HG03442 (cell line): ENCODE measurements around the gene TCP11.

ENCODE experiments used
- ATAC-seq: cut with Tn5 transposase; IDR thresholded peaks from one replicate; pipeline ENCODE4 v1.9.1; 2021; ENCODE audit warnings: mild to moderate bottlenecking, moderate library complexity; ENCODE audit not compliant: unreplicated experiment

TCP11 gene

DNA sequence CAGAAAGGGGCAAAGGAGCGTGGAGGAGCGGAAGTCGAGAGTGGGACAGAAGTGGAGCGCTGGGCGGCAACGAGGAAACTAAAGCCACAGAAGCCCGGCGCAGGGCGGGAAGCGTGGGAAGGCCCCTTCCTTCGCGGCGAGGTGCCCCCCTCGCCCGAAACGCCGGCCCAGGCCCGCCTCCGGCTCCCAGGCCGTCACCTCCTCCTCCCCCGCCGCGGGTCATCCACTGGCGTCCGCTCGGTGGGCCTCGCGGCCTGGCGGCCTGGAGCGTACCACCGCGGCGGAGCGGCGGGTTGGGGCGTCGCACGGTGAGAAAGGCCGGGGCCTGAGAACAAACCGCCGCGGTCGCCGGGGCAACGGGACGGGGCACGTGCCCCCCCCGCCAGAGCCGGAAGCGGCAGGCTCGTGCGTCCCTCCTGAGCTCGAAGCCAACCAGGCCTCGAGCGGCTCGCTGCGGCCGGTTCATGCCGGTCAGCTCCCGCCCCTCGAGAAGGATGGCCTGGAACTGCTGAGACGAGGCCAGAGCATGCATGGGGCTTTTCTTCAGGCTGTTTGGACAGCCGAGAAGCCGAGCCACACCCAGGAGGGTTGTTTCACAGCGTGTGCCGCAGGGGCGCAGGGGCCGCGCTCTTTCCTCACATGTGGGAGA, at the start of gene TCP11:
TSS of gene TCP11 (minus strand) at position 333 of the 649 bp plus-strand sequence. CDS start 469 bp downstream, outside the sequence.
- ATAC-seq = no peak

DNA sequence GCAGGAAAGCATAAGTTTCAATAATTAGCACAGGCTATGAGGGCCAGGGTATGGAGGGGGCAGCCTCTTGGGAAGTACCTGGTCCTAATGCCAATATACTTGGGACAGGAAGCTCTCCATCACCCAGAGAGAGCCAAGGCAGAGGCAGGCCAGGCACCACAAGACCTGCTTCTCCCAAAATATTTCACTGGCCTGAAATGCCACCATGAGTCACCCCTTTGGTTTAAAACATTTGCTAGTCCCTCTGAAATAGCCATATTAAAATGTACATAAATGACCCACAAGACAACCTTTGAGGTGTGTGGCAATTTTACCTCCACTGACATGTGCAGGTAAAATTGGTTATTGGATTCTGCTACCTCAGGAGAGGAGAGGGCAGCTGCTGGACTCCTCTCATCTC, 49.2 kb upstream of the TCP11 start:
- no peak for ATAC-seq

DNA sequence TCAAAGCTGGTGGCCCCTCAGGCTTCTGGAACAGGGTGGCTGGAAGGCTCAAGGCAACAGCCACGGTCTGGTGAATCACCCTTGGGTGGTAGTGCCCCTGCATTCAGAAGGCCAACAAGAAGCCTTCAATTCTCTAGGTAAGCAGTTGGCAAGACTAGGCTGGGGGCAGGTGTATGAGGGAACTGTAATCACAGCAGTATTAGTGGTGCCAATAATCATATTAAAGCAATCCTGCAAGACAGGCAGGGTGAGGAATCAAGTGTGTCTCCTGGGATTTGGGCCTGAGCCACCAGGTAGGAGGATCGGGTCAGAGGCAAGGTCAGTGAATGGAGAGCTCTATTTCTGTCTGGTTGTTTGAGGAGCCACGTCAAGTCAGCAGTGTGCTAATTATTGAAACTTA, 47.7 kb upstream of the TCP11 start:
- no peak for ATAC-seq

DNA sequence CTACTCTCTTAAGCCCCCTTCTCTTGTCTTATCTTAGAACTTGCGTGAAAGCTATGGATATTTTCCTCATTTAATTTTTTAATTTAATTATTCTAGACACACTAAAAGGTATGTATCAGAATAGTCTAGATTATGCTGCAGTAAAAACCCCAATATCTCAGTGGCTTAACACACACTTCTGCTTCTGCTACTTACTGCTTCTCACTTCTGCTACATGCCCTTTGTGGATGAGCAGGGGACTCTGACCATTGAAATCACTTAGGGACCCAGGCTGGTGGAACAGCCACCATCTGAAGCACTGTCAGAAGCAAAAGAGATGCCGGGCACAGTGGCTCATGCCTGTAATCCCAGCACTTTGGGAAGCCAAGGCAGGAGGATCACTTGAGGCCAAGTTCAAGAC, 45.4 kb upstream of the TCP11 start:
- ATAC-seq = no peak

DNA sequence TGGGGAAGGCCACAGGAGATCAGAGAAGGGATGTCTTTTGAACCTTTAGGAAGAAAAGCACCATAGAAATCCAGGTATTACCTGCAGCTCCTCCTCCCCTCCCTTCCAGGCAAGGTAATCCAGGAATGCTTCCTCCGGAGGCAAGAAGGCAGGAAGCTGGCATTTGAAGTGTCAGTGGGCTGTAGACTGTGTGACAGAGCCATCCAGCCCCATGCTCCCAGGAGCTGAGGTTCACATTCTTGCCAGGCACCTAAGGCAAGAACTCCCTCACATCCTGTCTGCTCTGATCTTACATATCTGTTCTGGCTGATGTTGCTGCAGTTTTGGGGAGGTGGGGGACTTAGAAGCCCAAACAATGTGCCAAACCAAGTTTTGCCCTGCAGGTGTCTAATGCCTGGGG, 44.8 kb upstream of the TCP11 start:
- no peak for ATAC-seq

DNA sequence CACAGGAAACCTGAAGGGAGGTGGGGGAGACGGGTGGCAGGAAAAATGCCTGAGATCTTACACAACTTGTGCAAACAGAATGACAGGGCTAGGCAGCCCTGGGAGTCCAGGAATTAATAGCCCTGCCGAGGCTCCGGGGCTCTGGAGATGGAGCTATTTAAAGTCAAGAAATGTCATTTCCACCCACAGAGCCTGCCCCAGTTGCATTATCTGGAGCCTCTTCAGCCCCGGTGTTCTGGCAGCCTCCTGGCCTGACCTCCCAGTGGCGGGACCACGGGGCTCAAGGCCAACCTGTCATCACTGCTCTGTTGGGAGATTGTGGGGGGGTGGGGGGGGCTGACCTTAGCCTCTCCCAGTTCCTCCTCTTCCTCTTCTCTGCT, 44.2 kb upstream of the TCP11 start:
- no peak for ATAC-seq

DNA sequence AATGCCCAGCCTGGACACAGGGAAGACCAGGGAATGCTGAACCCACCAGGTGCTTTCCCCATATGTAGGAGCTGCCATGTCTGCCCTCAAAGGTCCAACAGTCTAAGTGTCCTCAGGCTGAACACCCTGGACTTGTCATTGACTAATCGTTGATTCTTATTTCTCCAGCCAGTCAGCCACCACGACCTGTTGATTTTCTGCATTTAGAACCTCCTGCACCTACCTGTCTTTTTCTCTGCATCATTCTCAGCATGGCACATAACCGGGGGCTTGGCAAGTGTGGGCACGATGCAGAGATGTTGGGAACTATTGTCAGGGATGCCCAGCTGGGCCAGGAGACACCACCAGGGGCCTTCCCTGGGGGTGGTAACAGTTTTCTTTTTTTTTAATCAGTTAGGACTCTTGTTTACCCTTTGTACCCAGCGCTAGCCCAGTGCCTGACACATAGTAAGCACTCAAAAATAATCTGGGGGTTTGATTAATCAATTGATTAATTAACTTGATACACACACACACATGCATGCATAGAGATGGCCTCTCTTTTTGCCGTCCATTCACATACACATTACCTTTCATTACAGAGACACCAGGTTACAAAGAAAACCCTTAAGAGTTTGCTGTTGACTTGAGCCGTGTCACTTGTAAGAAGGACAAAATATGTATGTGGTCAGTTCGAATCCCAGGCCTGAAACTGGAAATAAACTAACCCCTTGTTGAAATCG, 43.6 kb upstream of the TCP11 start:
- ATAC-seq = no peak

DNA sequence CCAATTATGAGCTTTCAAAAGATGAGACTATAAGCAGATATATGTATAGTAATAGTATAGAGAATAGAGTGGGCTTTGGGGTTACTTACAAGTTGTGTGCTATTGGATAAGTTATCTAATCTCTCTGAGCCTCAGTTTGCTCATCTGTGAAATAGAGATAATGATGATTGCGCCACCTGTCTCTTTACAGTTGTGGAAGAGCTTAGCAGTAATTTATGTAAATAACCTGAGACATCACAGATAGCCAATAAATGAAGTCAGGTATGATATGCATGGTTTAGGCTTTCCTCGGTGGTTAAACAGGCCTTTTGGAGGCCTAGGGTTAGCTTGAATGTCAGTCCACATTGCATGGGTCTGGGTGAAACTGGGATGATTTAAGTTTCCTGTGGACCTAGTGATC, 42.8 kb upstream of the TCP11 start:
- no peak for ATAC-seq

DNA sequence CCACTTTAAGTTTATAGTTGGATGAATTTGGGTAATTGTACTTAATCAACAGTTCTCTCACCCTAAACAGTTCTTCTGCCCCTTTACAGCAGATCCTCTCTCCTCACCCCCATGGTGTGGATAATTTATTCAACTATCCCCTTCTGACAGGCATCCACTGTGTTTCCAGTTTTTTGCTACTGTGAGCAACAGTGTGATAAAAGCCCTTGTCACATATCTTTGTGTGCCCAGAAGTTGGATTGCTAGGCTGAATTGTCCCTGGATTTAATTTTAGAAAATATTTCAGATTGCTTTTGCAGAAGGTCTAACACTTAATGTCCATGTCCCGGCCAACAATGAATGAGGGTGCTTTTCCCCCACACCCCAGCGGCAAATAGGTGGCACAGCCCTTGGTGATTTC, 42.1 kb upstream of the TCP11 start:
- ATAC-seq = no peak

DNA sequence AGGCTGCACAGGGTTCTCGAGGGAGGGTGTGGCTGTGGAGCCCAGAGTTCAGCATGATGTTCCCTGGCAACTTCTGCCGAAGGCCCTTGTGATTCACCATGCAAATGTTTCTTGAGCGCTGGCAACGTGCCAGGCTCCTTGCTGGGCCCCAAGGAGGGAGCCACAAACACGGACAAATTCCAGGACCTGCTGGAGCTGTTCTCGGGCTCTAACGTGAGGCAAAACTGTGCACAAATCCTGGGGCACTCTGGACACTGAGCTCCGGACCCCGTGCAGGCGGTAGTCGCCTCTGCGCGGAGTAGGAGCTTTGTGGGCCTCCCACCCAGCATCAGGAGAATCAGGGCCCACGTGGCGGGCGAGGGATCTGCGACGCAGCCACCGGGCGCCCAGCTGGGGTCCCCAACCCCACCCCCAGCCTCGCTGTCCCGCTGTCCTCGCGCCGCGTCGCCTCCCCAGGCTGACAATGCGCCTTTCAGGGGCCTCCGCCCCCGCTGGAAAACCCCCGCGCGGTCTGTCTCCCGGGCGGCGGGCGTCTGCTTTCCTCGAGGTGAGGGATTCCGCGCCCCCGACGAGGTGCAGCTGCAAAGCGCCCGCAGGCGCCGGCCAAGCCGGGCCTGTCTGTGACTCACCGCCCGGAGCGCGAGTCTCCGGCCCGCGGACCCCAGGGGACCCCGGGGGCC, 40.9 kb upstream of the TCP11 start:
- no peak for ATAC-seq

DNA sequence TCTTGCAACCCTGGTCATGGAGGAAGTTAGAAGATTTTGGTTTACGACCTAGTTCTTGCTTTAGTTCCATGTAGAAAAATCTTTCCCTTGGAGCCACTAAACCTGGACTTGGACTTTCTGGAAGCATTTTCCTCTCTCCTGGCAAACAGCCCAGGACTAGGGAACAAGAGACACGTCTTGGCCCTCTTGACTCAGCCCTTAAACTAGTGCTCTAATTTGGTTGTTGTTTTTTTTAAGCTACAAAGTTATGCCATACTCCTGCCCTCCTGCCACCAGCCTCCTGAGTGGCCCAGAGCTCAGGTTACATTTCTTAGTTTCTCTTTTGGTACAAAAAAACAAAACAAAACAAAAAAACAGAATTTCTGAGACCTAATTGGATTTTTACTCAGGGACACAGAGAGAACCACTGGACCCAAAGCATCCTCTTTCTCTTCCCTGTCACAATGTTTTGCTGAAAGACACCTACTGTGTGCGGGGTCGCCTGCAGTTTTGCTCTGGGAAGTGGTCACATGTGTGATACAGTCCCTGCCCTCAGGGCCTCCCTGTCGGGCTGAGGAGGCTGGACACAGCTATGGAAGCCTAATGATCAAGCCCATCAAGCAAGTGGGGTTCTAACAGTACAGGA, 40.3 kb upstream of the TCP11 start:
- ATAC-seq = no peak

DNA sequence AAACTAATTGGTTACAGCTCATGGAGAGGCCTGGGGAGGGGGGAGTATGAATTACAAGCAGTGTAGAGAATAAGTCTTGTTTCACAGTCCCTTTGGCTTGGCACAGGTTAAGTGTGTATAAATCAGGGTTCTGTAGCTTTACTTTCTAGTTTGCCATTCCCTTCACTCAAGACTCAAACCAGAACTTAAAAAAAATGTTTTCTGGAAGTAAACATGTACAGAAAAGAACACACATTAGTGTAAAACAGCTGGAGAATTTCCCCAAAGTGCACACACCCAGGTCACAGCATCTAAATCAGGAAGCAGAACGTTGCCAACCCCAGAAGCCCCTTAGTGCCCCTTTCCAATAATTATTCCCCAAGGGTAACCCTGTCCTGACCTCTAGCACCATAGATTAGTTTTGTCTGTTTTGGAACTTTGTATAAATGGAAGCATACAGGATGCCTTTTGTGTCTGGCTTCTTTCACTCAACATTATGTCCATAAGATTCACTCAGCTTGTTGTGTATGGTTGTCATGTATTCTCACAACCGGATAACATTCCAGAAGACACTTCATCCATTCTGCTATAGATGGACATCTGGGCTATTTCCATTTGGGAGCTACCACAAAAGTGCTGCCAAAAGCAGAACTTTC, 38.9 kb upstream of the TCP11 start:
- ATAC-seq = no peak

DNA sequence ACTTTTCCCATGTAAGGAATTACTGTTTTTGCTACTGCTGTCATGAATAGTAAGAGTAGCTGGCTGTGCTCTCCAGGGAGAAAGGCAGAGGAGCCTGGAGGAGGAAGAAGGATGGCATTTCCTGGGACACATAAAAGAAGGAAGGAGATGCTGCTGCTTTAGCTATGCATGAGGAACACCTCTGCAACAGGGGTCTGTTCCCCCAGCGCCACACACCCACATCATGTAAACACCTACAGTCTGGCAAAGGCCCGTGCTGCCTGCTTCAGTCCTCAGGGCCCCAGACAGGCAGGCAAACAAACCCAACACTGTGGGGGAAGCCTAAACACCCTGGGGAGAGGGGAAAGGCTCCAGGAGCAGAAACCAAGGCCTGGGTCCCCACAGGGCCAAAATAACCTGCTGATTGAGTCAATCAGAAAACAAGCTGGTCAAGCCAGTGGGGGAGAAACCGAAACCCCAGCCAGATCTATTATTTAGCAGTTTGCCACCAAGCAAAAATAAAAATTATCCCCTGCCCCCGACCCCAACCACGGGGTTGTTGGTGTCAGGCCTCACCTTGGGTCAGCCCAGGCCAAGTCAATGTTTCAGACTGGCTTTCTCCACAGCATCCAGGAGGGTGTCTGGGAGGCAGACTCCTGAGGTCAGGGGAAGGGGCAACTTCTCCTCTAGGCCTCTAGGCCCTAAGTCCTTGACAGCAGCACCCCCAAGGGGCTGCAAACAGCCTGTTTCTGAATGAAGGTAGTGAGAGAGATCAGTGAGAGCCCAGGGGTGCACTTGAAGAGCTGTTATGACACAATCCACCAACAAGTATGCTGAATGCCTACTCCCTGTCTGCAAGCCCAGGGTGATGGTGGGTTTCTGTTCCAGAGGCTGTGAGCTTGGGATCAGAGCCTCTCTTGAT, 38.0 kb upstream of the TCP11 start:
- ATAC-seq = no peak

DNA sequence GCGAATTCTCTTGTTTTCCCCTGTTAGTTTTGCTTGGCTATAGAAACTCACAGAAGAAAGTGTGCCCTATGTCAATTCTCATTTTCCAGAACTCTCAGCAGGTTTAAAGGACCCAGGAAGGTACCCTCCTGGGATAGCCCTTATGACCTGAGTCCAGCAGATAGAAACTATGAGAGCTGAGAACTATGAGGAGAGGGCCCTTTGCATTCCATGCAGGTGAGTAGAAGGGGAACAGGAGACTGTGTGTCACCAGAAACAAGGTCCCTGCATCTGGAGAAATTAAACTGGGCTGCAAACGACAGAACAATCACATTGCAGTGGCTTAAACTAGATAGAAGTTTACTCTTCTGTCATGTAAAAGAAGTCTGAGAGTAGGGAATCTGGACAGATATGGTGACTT, 36.9 kb upstream of the TCP11 start:
- ATAC-seq = no peak

DNA sequence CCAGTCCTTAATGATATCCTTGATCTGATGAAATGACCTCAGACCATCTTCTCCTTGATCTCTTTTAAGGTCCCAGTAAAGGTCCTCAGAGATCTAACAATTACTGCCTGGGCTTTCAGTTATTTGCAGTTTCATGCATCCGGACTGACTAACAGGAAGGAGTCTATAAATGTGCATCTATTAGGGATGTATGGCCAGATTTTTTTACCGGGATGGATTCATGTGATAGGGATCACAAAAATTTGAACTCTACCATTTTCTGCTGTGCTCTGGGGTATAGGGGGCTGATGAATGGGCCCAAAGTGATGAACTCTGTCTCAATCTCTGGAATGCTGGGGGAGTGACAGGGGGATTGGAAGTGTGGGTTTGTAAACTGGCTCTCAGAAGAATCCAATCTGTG, 36.5 kb upstream of the TCP11 start:
- no peak for ATAC-seq

DNA sequence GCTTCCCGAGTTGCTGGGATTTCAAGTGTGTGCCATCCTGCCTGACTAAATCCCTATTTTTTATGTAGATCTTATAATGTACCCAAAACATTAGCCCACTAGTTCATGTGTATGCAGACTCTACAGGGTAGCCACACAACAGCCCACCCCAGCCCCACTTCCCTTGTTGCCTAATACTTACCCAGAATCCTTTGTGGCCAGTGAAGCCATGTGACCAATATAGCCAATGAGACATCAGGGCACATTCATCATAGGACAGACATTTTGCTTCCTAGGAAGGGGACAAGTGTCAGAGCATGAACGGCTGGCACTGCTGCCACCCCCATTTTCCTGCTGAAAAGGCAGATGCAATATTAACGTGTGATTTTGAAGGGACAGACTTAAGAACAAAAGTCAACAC, 36.0 kb upstream of the TCP11 start:
- no peak for ATAC-seq

DNA sequence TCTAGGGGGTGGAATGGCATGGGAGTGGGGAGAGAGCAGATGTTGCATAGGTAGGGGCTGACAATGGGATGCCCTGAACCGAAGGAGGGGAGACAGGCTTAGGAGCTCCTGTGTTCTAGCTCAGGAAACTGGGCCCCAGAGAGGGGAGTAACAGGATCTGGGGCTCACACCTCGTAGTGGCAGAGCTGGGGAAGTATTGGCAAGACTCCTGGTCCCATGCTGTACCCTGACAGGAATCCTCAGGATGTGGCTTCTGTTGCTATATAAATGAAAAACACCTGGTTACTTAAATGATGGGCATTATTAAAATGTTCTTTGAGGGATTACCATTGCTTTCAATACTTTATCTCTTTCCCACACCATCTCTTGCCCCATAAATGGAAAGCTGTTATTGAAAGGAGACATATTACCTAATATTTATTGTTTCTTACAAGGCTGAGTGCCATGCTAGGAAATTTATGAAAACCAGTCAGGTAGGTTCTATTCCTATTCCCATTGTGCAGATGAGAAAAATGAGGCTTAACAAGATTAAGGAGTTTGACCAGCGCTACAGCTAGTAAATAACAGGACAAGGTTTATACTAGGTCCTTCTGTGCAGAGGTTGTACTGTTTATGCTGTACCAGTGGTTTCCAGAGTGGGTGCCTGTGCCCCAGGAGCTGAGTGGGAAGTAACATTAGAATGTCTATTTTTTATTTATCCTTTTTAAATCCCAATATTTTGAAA, 35.3 kb upstream of the TCP11 start:
- no peak for ATAC-seq

DNA sequence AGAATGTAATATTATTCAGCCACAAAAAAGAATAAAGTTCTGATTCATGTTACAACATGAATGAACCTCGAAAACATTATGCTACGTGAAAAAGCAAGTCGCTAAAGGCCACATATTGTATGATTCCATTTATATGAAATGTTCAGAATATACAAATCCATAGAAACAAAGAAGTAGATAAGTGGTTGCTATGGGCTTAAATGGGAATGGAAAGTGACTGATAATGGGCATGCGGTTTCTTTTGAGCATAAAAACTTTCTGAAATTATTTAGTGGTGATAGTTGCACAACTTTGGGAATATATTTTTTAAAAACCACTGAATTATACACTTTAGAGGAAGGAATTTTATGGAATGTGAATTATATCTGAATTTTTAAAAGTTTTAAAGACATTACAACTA, 33.4 kb upstream of the TCP11 start:
- no peak for ATAC-seq

DNA sequence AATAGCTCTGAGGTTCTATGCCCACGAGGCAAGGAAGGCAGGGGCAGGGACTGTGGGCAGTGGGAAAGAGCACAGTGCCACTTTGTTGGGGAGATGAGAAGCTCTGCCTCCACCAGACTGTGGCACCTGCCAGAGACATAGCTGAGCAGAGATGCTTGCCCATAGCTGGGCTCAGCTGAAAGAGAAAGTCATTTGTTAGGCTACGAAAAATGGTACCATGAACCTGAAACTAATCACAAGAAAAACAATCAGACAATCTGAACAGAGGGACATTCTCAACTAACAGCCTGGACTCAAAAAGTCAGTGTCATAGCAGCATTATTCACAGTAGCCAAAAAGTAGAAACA, 32.9 kb upstream of the TCP11 start:
- ATAC-seq = no peak
